SH-SY5Y (cell line): ENCODE results near the gene RASAL2.

ENCODE experiments used
- GATA2 ChIP-seq: IDR thresholded peaks from 2 replicates; pipeline ENCODE4 v1.6.1; 2011; ENCODE audit warnings: mild to moderate bottlenecking, low read depth, low read length
- GATA3 ChIP-seq: IDR thresholded peaks from 2 replicates; pipeline ENCODE4 v1.6.1; 2011; ENCODE audit warnings: low read depth, mild to moderate bottlenecking, low read length, moderate library complexity

The RASAL2 gene

GRCh38 chr1:178341261-178341956 is 247.5 kb downstream of the RASAL2 start:
- TF ChIP-seq GATA2 (no peak), GATA3 (no peak)

- TF ChIP-seq GATA2 (no peak), GATA3 (no peak)
Observed at GRCh38 chr1:178342745-178343144, 248.8 kb downstream of the RASAL2 start.

GRCh38 chr1:178344513-178345091 is 250.7 kb downstream of the RASAL2 start:
- TF ChIP-seq GATA2: no peak
- TF ChIP-seq GATA3: no peak

- TF ChIP-seq GATA2 (no peak), GATA3 (no peak)
Observed at GRCh38 chr1:178345238-178345637, 251.3 kb downstream of the RASAL2 start.

GRCh38 chr1:178345807-178346206 is 251.9 kb downstream of the RASAL2 start:
- TF ChIP-seq GATA3 (no peak), GATA2 (no peak)

- TF ChIP-seq GATA2 (no peak), GATA3 (no peak)
Observed at GRCh38 chr1:178349801-178350200, 255.9 kb downstream of the RASAL2 start.

- TF ChIP-seq GATA2 (no peak), GATA3 (no peak)
Observed at GRCh38 chr1:178352790-178353416, 259.0 kb downstream of the RASAL2 start.

- TF ChIP-seq GATA2 (no peak), GATA3 (no peak)
Observed at GRCh38 chr1:178353524-178353923, 259.6 kb downstream of the RASAL2 start.

- TF ChIP-seq GATA3: no peak
- TF ChIP-seq GATA2: no peak
Observed at GRCh38 chr1:178354816-178355215, 260.9 kb downstream of the RASAL2 start.

- no peak for TF ChIP-seq GATA3
- TF ChIP-seq GATA2: no peak
Observed at GRCh38 chr1:178356299-178356698, 262.4 kb downstream of the RASAL2 start.

GRCh38 chr1:178358456-178358855 is 264.6 kb downstream of the RASAL2 start:
- TF ChIP-seq GATA3: no peak
- TF ChIP-seq GATA2: no peak

- TF ChIP-seq GATA2 (no peak), GATA3 (no peak)
Observed at GRCh38 chr1:178360421-178360820, 266.5 kb downstream of the RASAL2 start.

- no peak for TF ChIP-seq GATA3
- no peak for TF ChIP-seq GATA2
Observed at GRCh38 chr1:178361847-178362246, 267.9 kb downstream of the RASAL2 start.

- TF ChIP-seq GATA3 (no peak), GATA2 (no peak)
Observed at GRCh38 chr1:178362747-178363146, 268.8 kb downstream of the RASAL2 start.

GRCh38 chr1:178364782-178365181 is 270.9 kb downstream of the RASAL2 start:
- no peak for TF ChIP-seq GATA3
- no peak for TF ChIP-seq GATA2
